C4-2B (cell line): ENCODE measurements around the gene ZPR1.

ENCODE experiments used
- CTCF ChIP-seq: fragments of 450-650 bp; conservative IDR thresholded peaks from 2 replicates; pipeline ENCODE4 v1.5.1; 2017; ENCODE audit warnings: mild to moderate bottlenecking
- ZFX ChIP-seq: fragments of 450-650 bp; IDR thresholded peaks from 2 replicates; pipeline ENCODE4 v1.6.1; 2017

- TF ChIP-seq CTCF = no peak
- no peak for TF ChIP-seq ZFX
Measured at GRCh38 chr11:116774661-116775060, 13.2 kb downstream of the ZPR1 start.
